ENCODE data around the gene TMEM208.

TMEM208 gene

GRCh38 chr16:67207249-67208091 lies 19.5 kb upstream of the TMEM208 start:
- in situ Hi-C loops (cut with MboI; ENCODE audit: low sequenced_read_pairs), result no loop called here

GRCh38 chr16:67208154-67208896 lies 18.6 kb upstream of the TMEM208 start:
- in situ Hi-C loops (cut with MboI; ENCODE audit: low sequenced_read_pairs), result no loop called here

- in situ Hi-C loops (cut with MboI; ENCODE audit: low sequenced_read_pairs), result no loop called here
These were observed 17.4 kb upstream of the TMEM208 start for GRCh38 chr16:67209565-67209964.

- in situ Hi-C loops (cut with MboI; ENCODE audit: low sequenced_read_pairs), result no loop called here
These were observed 16.6 kb upstream of the TMEM208 start for GRCh38 chr16:67210069-67210937.

- in situ Hi-C loops (cut with MboI; ENCODE audit: low sequenced_read_pairs), result no loop called here
These were observed 15.3 kb upstream of the TMEM208 start for GRCh38 chr16:67211674-67212073.

- in situ Hi-C loops (cut with MboI; ENCODE audit: low sequenced_read_pairs), result no loop called here
These were observed 14.2 kb upstream of the TMEM208 start for GRCh38 chr16:67212766-67213165.

- in situ Hi-C loops (cut with MboI; ENCODE audit: low sequenced_read_pairs), result no loop called here
These were observed 13.5 kb upstream of the TMEM208 start for GRCh38 chr16:67213197-67214019.

GRCh38 chr16:67215706-67216105 lies 11.2 kb upstream of the TMEM208 start:
- in situ Hi-C loops (cut with MboI; ENCODE audit: low sequenced_read_pairs), result no loop called here

DNA sequence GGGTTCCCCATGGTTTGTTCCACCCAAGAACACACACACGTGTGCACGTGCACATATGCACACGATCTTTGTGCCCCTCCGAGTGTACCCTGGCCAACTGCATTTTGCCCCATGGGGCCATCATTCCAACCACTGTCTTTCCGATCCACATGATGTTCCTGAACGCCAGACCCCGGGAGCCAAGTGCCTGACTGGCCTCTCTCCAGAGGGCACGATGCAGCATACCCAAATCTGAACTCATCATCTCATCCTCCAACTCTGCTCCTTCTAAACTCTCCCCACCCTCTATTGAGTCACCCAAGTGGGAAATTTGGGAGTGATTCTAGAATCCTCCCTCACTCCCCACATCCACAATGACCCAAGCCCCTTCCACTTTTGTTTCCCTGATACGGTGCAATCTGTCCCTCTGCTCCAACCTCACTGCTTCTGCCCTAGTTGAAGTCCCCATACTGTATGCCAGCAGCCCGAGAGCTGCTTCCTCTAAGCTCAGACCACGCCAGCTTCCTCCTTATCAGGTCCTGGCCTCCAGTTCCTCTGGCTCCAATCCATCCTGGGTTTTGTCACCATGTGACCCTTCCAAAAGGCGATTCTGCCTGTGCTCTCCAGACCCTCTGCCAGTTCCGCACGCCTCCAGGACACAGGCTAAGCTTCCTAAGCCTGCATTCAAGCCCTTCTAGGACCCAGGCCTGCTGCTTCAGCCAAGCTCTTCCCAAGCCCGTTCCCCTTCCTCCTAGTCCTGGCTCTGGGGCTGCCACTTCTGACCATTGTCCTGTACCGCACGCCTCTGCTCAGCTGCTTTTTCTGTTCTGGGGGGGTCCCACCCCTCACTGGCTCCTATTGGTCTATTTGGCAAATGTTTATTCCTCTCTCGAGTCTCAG lies 10.1 kb upstream of the TMEM208 start:
- in situ Hi-C loops (cut with MboI; ENCODE audit: low sequenced_read_pairs), result no loop called here

- in situ Hi-C loops (cut with MboI; ENCODE audit: low sequenced_read_pairs), result no loop called here
These were observed 2.9 kb upstream of the TMEM208 start for GRCh38 chr16:67223992-67224391.

GRCh38 chr16:67226295-67226803 lies 581 bp upstream of the TMEM208 start:
- in situ Hi-C loops (cut with MboI; ENCODE audit: low sequenced_read_pairs), result no loop called here

DNA sequence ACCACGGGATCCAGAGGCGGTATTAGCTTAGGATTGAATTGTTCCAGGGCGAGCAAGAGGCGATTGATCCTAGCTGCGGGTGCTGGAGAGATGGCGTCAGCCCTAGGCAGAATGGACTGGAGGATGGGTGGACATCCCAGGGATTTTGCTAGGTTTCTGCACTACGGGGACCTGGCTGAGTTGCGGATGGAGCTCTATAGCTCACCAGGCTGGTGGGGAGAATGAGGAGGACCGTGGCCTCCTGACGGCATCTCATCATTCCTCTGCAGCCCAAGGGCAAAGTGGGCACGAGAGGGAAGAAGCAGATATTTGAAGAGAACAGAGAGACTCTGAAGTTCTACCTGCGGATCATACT lies 614 bp downstream of the TMEM208 start:
- in situ Hi-C loops (cut with MboI; ENCODE audit: low sequenced_read_pairs), result no loop called here

DNA sequence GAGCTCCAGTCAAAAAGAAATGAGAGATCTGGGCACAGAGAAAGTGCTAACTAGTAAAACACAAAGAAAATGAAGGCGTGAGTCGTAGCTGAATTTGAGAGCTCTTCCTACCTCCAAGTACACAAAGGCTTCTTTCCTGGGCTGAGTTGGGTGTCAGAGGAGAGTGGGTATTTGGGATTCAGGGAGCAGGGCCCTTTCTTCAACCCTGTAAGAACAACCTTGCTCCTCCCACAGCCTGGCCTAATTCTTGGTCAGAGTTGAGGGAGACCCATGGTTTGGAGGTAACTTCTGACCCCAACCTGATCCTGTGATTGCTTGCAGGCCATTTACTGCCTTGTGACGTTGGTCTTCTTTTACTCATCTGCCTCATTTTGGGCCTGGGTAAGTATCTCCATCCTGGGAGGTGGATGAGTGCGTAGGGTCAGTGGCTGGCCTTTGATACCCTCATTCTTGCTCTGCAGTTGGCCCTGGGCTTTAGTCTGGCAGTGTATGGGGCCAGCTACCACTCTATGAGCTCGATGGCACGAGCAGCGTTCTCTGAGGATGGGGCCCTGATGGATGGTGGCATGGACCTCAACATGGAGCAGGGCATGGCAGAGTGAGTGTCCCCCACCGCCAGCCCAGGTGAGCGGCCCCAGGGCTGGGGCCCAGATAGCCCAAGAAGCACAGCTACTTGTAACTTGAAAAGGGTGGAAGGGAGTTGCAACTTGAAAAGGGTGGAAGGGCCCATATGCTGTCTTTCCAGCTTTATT lies 1.3 kb downstream of the TMEM208 start:
- in situ Hi-C loops (cut with MboI; ENCODE audit: low sequenced_read_pairs), result no loop called here

DNA sequence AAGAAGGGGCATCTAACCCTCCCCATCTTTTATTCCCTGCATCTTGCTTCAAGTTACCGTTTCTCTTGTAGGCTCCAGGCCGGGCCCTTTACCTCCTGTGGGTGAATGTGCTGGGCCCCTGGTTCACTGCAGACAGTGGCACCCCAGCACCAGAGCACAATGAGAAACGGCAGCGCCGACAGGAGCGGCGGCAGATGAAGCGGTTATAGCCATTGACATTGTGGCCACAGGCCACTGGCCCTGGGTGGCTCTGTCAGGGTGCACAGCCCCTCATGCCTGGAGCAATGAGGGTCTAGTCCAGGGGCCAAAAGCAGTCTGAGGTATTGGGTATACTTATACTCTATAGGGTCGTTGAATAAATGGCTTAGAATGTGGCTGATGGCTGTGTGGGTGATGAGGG lies 2.0 kb downstream of the TMEM208 start:
- in situ Hi-C loops (cut with MboI; ENCODE audit: low sequenced_read_pairs), result no loop called here

DNA sequence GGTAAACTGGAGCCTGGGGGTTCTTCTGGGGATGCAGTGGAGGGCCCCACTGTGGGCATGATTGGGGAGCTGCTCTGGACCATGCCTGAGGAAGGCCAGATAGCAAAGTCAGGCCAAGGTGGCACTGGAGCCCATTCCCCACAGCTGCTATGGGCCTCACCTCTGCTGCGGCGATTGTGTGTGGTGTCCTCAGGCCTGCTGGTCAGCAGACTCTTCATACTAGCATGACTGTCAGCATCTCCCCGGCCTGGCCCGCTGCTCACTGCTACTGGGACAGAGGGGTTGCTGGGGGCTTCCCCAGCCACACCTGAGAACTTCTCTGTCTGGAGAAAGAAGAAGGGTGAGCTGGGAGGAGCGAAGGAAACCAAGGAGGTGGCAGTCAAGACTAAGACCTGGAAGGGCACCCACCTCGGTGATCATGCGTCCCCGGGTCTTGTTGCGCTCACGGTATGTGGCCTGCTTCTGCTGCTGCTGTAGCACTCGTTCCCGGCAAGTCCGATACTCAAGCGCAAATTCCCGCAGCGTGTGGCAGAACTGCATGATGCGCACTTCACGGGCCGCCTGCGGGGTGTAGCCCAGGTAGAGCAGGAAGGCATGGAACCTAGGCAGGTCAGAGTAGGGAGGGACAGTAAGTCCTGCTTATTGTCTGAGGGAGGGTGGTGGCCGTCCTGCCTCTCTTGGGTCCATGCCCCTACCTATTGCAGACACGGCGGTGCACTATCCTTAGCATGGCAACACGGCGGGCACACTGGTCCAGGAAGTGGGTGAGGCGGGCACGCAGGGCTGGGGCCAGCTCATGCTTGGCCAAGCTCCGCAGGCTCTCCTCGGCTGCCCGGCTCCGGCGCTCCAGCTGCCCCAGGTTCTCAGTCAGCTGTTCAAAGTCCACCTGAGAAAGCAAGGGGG lies 3.2 kb downstream of the TMEM208 start:
- in situ Hi-C loops (cut with MboI; ENCODE audit: low sequenced_read_pairs), result no loop called here

GRCh38 chr16:67230809-67231660 lies 4.1 kb downstream of the TMEM208 start:
- in situ Hi-C loops (cut with MboI; ENCODE audit: low sequenced_read_pairs), result no loop called here

DNA sequence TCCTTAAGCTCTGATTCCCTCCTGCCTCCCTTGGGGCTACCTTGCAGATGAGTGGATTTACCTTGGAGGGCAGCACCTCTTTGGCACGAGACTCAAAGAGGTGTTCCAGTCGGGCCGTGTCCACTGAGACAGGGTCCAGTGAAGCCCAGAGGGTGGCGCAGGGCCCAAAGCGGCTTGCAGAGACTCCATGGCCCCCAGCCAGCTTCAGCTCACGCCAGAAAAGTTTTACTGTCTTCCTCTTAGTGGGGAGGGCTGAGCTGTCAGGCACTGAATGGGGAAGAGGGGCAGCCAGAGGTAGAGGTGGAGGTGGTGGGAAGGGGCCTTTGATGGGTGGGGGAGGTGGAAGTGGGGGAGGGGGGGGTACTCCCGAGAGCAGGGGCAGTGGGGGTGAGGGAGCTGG lies 6.7 kb downstream of the TMEM208 start:
- in situ Hi-C loops (cut with MboI; ENCODE audit: low sequenced_read_pairs), result no loop called here

Data from HL-60/S4 treated with phorbol 12-myristate 13-acetate at 8.2 ng/mL for 4 days and 3 days (cell line).